PFSK-1 (cell line): Measurements from ENCODE around the gene YTHDF1.

Experiments
- REST ChIP-seq, 2 experiments: IDR thresholded peaks; 2 replicates each; pipeline versions ENCODE4 v1.6.1 to v1.8.0; 2011 to 2012; ENCODE audit warnings: low read depth in 2 of 2, low read length in 2 of 2, control low read depth in 1 of 2, inconsistent platforms in 1 of 2, mild to moderate bottlenecking in 1 of 2, moderate library complexity in 1 of 2; ENCODE audit not compliant: insufficient read depth in 1 of 2
- SIN3A ChIP-seq: IDR thresholded peaks from 2 replicates; pipeline ENCODE4 v1.6.1; 2012; ENCODE audit warnings: mild to moderate bottlenecking, low read length, moderate library complexity, borderline replicate concordance; ENCODE audit not compliant: insufficient read depth

- TF ChIP-seq REST (IDR thresholded peaks at IDR 0.05; ENCODE audit: insufficient read depth in 1 of 2, low read depth in 2 of 2, low read length in 2 of 2) (no peak; a peak in 1 of 4 replicates), SIN3A (no peak)
Measured at GRCh38 chr20:63176427-63177133, 39.4 kb downstream of the YTHDF1 start.
